H9 (cell line): ENCODE results near the gene ZNF521. TPM values are rescaled to one million over a fixed set of nuclear protein-coding genes. Genes with fewer than 3 reads are reported as not detected.

Experiments
- DNase-seq: peaks from one replicate; pipeline ENCODE4 v3.0.0-alpha.2; 2017
- H2AFZ ChIP-seq: one replicate; pipeline ENCODE4 v1.6.1; 2013; ENCODE audit warnings: mild to moderate bottlenecking, low read length, control low read depth, moderate library complexity
- H2AK5ac ChIP-seq: 2 replicates; pipeline ENCODE4 v1.6.1; 2013; ENCODE audit warnings: low read length, control low read depth, mixed read lengths; ENCODE audit not compliant: insufficient read length
- H2BK120ac ChIP-seq: one replicate; pipeline ENCODE4 v1.6.1; 2013; ENCODE audit warnings: low read depth, mild to moderate bottlenecking, low read length, control low read depth, inconsistent platforms; ENCODE audit not compliant: poor library complexity, severe bottlenecking
- H2BK12ac ChIP-seq: 2 replicates; pipeline ENCODE4 v1.6.1; 2013; ENCODE audit warnings: low read length, control low read depth, mixed read lengths, low read depth; ENCODE audit not compliant: insufficient read length
- H2BK15ac ChIP-seq: 2 replicates; pipeline ENCODE4 v1.6.1; 2013; ENCODE audit warnings: low read depth, low read length, control low read depth
- H2BK20ac ChIP-seq: one replicate; pipeline ENCODE4 v1.6.1; 2013; ENCODE audit warnings: low read depth, mild to moderate bottlenecking, low read length, control low read depth, inconsistent platforms; ENCODE audit not compliant: poor library complexity, severe bottlenecking
- H2BK5ac ChIP-seq: 2 replicates; pipeline ENCODE4 v1.6.1; 2013; ENCODE audit warnings: low read length, control low read depth, mixed read lengths; ENCODE audit not compliant: insufficient read length
- H3K14ac ChIP-seq: 2 replicates; pipeline ENCODE4 v1.6.1; 2013; ENCODE audit warnings: low read length, control low read depth; ENCODE audit not compliant: insufficient read depth
- H3K18ac ChIP-seq: 2 replicates; pipeline ENCODE4 v1.6.1; 2013; ENCODE audit warnings: low read depth, mild to moderate bottlenecking, mixed read lengths, low read length, control low read depth; ENCODE audit not compliant: insufficient read length
- H3K23ac ChIP-seq: 2 replicates; pipeline ENCODE4 v1.6.1; 2013; ENCODE audit warnings: low read length, control low read depth, mixed read lengths, low read depth; ENCODE audit not compliant: insufficient read length
- H3K23me2 ChIP-seq: 2 replicates; pipeline ENCODE4 v1.6.1; 2013; ENCODE audit warnings: low read depth, mild to moderate bottlenecking, mixed read lengths, low read length, control low read depth; ENCODE audit not compliant: insufficient read length, poor library complexity, severe bottlenecking
- H3K27ac ChIP-seq: 2 replicates; pipeline ENCODE4 v1.5.1; 2013; ENCODE audit warnings: low read length, control low read depth, mixed read lengths, low read depth; ENCODE audit not compliant: insufficient read length
- H3K27me3 ChIP-seq: 2 replicates; pipeline ENCODE4 v1.6.1; 2013; ENCODE audit warnings: low read length, control low read depth, inconsistent platforms; ENCODE audit not compliant: insufficient read depth
- H3K4ac ChIP-seq: 2 replicates; pipeline ENCODE4 v1.6.1; 2013; ENCODE audit warnings: low read depth, mild to moderate bottlenecking, control low read depth, inconsistent platforms, low read length, moderate library complexity
- H3K4me1 ChIP-seq: 2 replicates; pipeline ENCODE4 v1.6.1; 2013; ENCODE audit warnings: low read length, control low read depth, inconsistent platforms; ENCODE audit not compliant: insufficient read depth
- H3K4me2 ChIP-seq: 2 replicates; pipeline ENCODE4 v1.6.1; 2013; ENCODE audit warnings: low read length, control low read depth, mixed read lengths; ENCODE audit not compliant: insufficient read length, insufficient read depth
- H3K56ac ChIP-seq: 2 replicates; pipeline ENCODE4 v1.6.1; 2013; ENCODE audit warnings: low read depth, mild to moderate bottlenecking, mixed read lengths, low read length, control low read depth; ENCODE audit not compliant: insufficient read length
- H3K79me1 ChIP-seq: 2 replicates; pipeline ENCODE4 v1.6.1; 2013; ENCODE audit warnings: low read depth, mild to moderate bottlenecking, moderate library complexity, low read length, control low read depth, inconsistent platforms; ENCODE audit not compliant: insufficient read depth, poor library complexity, severe bottlenecking
- H3K79me2 ChIP-seq: 2 replicates; pipeline ENCODE4 v1.6.1; 2013; ENCODE audit warnings: low read length, control low read depth, inconsistent platforms; ENCODE audit not compliant: insufficient read depth
- H3K9ac ChIP-seq: 2 replicates; pipeline ENCODE4 v1.6.1; 2013; ENCODE audit warnings: low read length, control low read depth, mixed read lengths; ENCODE audit not compliant: insufficient read length; ENCODE audit errors: extremely low read depth
- H3K9me3 ChIP-seq: one replicate; pipeline ENCODE4 v1.6.1; 2013; ENCODE audit warnings: low read depth, low read length, inconsistent platforms; ENCODE audit not compliant: control insufficient read depth
- H3T11ph ChIP-seq: one replicate; pipeline ENCODE4 v1.6.1; 2013; ENCODE audit warnings: mild to moderate bottlenecking, low read length, control low read depth, inconsistent platforms
- H4K20me1 ChIP-seq: one replicate; pipeline ENCODE4 v1.6.1; 2013; ENCODE audit not compliant: control insufficient read depth, insufficient read length, insufficient read depth
- H4K5ac ChIP-seq: 2 replicates; pipeline ENCODE4 v1.6.1; 2013; ENCODE audit warnings: low read depth, mild to moderate bottlenecking, mixed read lengths, low read length, control low read depth; ENCODE audit not compliant: insufficient read length
- H4K8ac ChIP-seq: replicated peaks from 2 replicates; pipeline ENCODE4 v1.6.1; 2013; ENCODE audit warnings: low read length, control low read depth, mixed read lengths, low read depth; ENCODE audit not compliant: insufficient read length
- H4K91ac ChIP-seq: 2 replicates; pipeline ENCODE4 v1.6.1; 2013; ENCODE audit warnings: low read depth, mild to moderate bottlenecking, moderate library complexity, mixed read lengths, low read length, control low read depth; ENCODE audit not compliant: insufficient read length
- H3K27ac Mint-ChIP-seq, 3 experiments: 2 replicates in 2 of 3; 3 replicates in 1 of 3; pipeline ENCODE4 v1.8.0; 2020 to 2021; ENCODE audit warnings: mixed read lengths in 3 of 3, mild to moderate bottlenecking in 1 of 3, moderate library complexity in 1 of 3
- H3K27me3 Mint-ChIP-seq: 2 replicates; pipeline ENCODE4 v1.8.0; 2021; ENCODE audit warnings: low read depth, mild to moderate bottlenecking, moderate library complexity, mixed read lengths
- H3K36me3 Mint-ChIP-seq, 3 experiments: 2 replicates in 2 of 3; 3 replicates in 1 of 3; pipeline ENCODE4 v1.8.0; 2020 to 2021; ENCODE audit warnings: low read depth in 3 of 3, mixed read lengths in 3 of 3; ENCODE audit not compliant: insufficient read depth in 1 of 3
- H3K4me1 Mint-ChIP-seq, 2 experiments: 2 replicates each; pipeline ENCODE4 v1.8.0; 2020; ENCODE audit warnings: mixed read lengths in 2 of 2
- H3K4me3 Mint-ChIP-seq, 2 experiments: 2 replicates in 1 of 2; 3 replicates in 1 of 2; pipeline ENCODE4 v1.8.0; 2020 to 2021; ENCODE audit warnings: mild to moderate bottlenecking in 2 of 2, mixed read lengths in 2 of 2, moderate library complexity in 1 of 2
- H3K9me3 Mint-ChIP-seq, 2 experiments: 2 replicates in 1 of 2; 3 replicates in 1 of 2; pipeline ENCODE4 v1.8.0; 2020; ENCODE audit warnings: mild to moderate bottlenecking in 2 of 2, mixed read lengths in 2 of 2, moderate library complexity in 1 of 2
- WGBS: extraction: QIAGEN DNeasy Blood & Tissue Kit; methylation state at CpG from one replicate; pipeline ENCODE4 v1.1.7; 2013; ENCODE audit warnings: missing lambda C conversion rate, low lambda C conversion rate, mixed read lengths; ENCODE audit not compliant: insufficient read length; ENCODE audit errors: extremely low coverage; 5-methylcytosine and 5-hydroxymethylcytosine counted together
- total RNA-seq: library from RNA; stranded (reverse); gene quantifications from 2 replicates; pipeline ENCODE4 v1.2.1, GENCODE V29; 2021
- TF ChIP-seq, protein P1 (sequence below): fragments of 200-600 bp; sonication (generic); conservative IDR thresholded peaks from 3 replicates; pipeline ENCODE4 v1.8.0; 2021; ENCODE audit warnings: antibody characterized with exemption, mild to moderate bottlenecking

Gene ZNF521
- total RNA-seq, 1 experiment from 2014 or later = 3.3 TPM

DNA sequence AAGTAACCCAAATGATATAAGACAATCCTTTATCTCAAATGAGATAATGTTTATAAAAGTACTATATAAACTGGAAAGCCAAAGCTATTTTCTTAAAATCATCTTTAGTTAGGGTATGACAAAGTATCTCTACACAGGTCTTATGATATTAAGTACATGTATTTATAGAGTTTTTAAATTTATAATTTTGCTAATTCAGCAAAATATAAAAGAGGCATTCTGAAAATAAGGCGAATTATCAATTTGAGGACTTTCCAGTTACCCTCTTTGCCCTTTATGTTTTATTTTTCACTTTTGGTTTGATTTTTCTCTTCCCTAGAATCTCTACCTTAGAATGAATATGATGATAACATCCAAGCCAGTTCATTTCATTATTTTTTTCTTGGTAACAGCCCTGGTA lies 115.2 kb downstream of the ZNF521 start:
- H3K36me3 Mint-ChIP-seq = no peaks in the 10 kb centered on the region
- no peaks in the 10 kb centered on the region for H3K9me3 ChIP-seq
- H3K14ac ChIP-seq = no peak overlapping the region
- TF ChIP-seq, protein P1, sequence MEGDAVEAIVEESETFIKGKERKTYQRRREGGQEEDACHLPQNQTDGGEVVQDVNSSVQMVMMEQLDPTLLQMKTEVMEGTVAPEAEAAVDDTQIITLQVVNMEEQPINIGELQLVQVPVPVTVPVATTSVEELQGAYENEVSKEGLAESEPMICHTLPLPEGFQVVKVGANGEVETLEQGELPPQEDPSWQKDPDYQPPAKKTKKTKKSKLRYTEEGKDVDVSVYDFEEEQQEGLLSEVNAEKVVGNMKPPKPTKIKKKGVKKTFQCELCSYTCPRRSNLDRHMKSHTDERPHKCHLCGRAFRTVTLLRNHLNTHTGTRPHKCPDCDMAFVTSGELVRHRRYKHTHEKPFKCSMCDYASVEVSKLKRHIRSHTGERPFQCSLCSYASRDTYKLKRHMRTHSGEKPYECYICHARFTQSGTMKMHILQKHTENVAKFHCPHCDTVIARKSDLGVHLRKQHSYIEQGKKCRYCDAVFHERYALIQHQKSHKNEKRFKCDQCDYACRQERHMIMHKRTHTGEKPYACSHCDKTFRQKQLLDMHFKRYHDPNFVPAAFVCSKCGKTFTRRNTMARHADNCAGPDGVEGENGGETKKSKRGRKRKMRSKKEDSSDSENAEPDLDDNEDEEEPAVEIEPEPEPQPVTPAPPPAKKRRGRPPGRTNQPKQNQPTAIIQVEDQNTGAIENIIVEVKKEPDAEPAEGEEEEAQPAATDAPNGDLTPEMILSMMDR = no peak
- no peak overlapping the region for H2BK12ac ChIP-seq
- H3K27me3 Mint-ChIP-seq = no peaks in the 10 kb centered on the region
- no peak overlapping the region for H3K4ac ChIP-seq
- H3K27ac ChIP-seq = no peak overlapping the region
- no peak overlapping the region for H4K8ac ChIP-seq
- H3K4me1 ChIP-seq = no peaks in the 10 kb centered on the region
- H2BK120ac ChIP-seq = no peak overlapping the region
- no peak for DNase-seq
- no peaks in the 10 kb centered on the region for H3K9me3 Mint-ChIP-seq
- H3K9ac ChIP-seq = no peak overlapping the region
- no peak overlapping the region for H3K4me3 Mint-ChIP-seq
- no peak overlapping the region for H3K18ac ChIP-seq
- no peak overlapping the region for H3T11ph ChIP-seq
- no peaks in the 10 kb centered on the region for H3K23me2 ChIP-seq
- no peaks in the 10 kb centered on the region for H3K79me1 ChIP-seq
- H3K27ac Mint-ChIP-seq = no peak overlapping the region
- H3K27me3 ChIP-seq = no peaks in the 10 kb centered on the region
- no peak overlapping the region for H4K5ac ChIP-seq
- H2BK20ac ChIP-seq = no peak overlapping the region
- H3K56ac ChIP-seq = no peak overlapping the region
- no CpG with 5 or more reads among the region's 1 CpG for WGBS
- no peak overlapping the region for H2AFZ ChIP-seq
- no peaks in the 10 kb centered on the region for H3K79me2 ChIP-seq
- no peak overlapping the region for H2AK5ac ChIP-seq
- H4K91ac ChIP-seq = no peak overlapping the region
- no peaks in the 10 kb centered on the region for H4K20me1 ChIP-seq
- no peak overlapping the region for H2BK15ac ChIP-seq
- H3K4me1 Mint-ChIP-seq = peaks cover 0 to 6% of the 10 kb centered on the region in 2 experiments; a peak in 1 of 4 replicates
- no peak overlapping the region for H3K4me2 ChIP-seq
- H3K23ac ChIP-seq = no peak overlapping the region
- no peak overlapping the region for H2BK5ac ChIP-seq
